GM21390 (cell line): ENCODE measurements around the gene HDGFL2.
"Not testable (repeated sequence)": the region's sequence is repeated elsewhere in the genome, so short reads cannot be mapped to it uniquely, and the experiment has no call there.

ENCODE experiments used
- ATAC-seq: cut with Tn5 transposase; IDR thresholded peaks from one replicate; pipeline ENCODE4 v1.9.1; 2021; ENCODE audit not compliant: unreplicated experiment

Gene HDGFL2

GRCh38 chr19:4529924-4530522 lies 57.9 kb downstream of the HDGFL2 start:
- ATAC-seq: no peak

- ATAC-seq: no peak
Observed at GRCh38 chr19:4531562-4532165, 59.6 kb downstream of the HDGFL2 start.

- no peak for ATAC-seq
Observed at GRCh38 chr19:4533334-4533733, 61.2 kb downstream of the HDGFL2 start.

- ATAC-seq: no peak
Observed at GRCh38 chr19:4533835-4534424, 61.8 kb downstream of the HDGFL2 start.

- ATAC-seq: no peak
Observed at GRCh38 chr19:4534836-4535658, 63.0 kb downstream of the HDGFL2 start, which contains the start of gene PLIN5. Gene PLIN5, minus strand, starts transcription at chr19:4535224. Its CDS starts 1,150 bp downstream, at chr19:4534074.

GRCh38 chr19:4536798-4537197 lies 64.7 kb downstream of the HDGFL2 start:
- no peak for ATAC-seq

GRCh38 chr19:4537953-4538600 lies 66.0 kb downstream of the HDGFL2 start:
- ATAC-seq: no peak

- no peak for ATAC-seq
Observed at GRCh38 chr19:4538601-4538954, 66.5 kb downstream of the HDGFL2 start.

GRCh38 chr19:4539169-4539692 lies 67.1 kb downstream of the HDGFL2 start:
- ATAC-seq: no peak

- ATAC-seq: no peak
Observed at GRCh38 chr19:4539693-4540581, 67.8 kb downstream of the HDGFL2 start, which contains the start of gene LRG1. Gene LRG1, minus strand, starts transcription at chr19:4540036. Its CDS starts 23 bp downstream, at chr19:4540013.

GRCh38 chr19:4541114-4541805 lies 69.2 kb downstream of the HDGFL2 start:
- ATAC-seq: no peak

GRCh38 chr19:4541806-4542145 lies 69.7 kb downstream of the HDGFL2 start:
- ATAC-seq: not testable (repeated sequence)

GRCh38 chr19:4542896-4543841 lies 71.1 kb downstream of the HDGFL2 start:
- ATAC-seq: no peak

GRCh38 chr19:4543842-4544647 lies 71.9 kb downstream of the HDGFL2 start:
- ATAC-seq: no peak

- ATAC-seq: no peak
Observed at GRCh38 chr19:4547303-4548237, 75.5 kb downstream of the HDGFL2 start.

- ATAC-seq: no peak
Observed at GRCh38 chr19:4548238-4548584, 76.1 kb downstream of the HDGFL2 start.
